Lower lobe of right lung (tissue), 2 donors: ENCODE measurements around the gene SLC7A4. TPM values are rescaled to one million over a fixed set of nuclear protein-coding genes. Genes with fewer than 3 reads are reported as not detected.

Source experiments
- ATAC-seq, 2 donors: fragments of 200-7000 bp; cut with Tn5 transposase; one replicate each; pipeline ENCODE4 v1.9.1; 2020 to 2022; ENCODE audit warnings: mild to moderate bottlenecking in 2 of 2, moderate library complexity in 2 of 2
- DNase-seq: peaks from one replicate; pipeline ENCODE4 v3.0.0-alpha.2; 2020
- H3K27ac ChIP-seq: fragments of 200-600 bp; one replicate; pipeline ENCODE4 v1.8.0; 2022
- H3K27me3 ChIP-seq: fragments of 200-600 bp; one replicate; pipeline ENCODE4 v1.8.0; 2022; ENCODE audit warnings: low read depth
- H3K36me3 ChIP-seq: fragments of 200-600 bp; one replicate; pipeline ENCODE4 v1.8.0; 2022; ENCODE audit warnings: mild to moderate bottlenecking
- H3K4me1 ChIP-seq: fragments of 200-600 bp; one replicate; pipeline ENCODE4 v1.8.0; 2022
- H3K4me3 ChIP-seq: fragments of 200-600 bp; one replicate; pipeline ENCODE4 v1.8.0; 2022; ENCODE audit warnings: mild to moderate bottlenecking
- H3K9me3 ChIP-seq: fragments of 200-600 bp; one replicate; pipeline ENCODE4 v1.8.0; 2022
- CTCF ChIP-seq: fragments of 200-600 bp; IDR thresholded peaks from one replicate; pipeline ENCODE4 v1.8.0; 2022; ENCODE audit warnings: antibody characterized with exemption, mild to moderate bottlenecking
- intact Hi-C: fragments of 100-400 bp; cut with DNase I; formaldehyde crosslinking; loops from one replicate; pipeline ENCODE4 v1.11.0; 2022
- total RNA-seq: library from RNA; stranded (reverse); fragmentation: NEBNext Ultra II Directional; extraction: Animal tissue kit (Norgen Biotek cat#: 25700); gene quantifications from one replicate; pipeline ENCODE4 v1.2.1, GENCODE V29; 2021
- donor health status: DM: no; HTN: yes; CAD: no; lungs with severe emphysema.

The SLC7A4 gene
- total RNA-seq, 1 donor from 2014 or later, result 0.47 TPM

DNA sequence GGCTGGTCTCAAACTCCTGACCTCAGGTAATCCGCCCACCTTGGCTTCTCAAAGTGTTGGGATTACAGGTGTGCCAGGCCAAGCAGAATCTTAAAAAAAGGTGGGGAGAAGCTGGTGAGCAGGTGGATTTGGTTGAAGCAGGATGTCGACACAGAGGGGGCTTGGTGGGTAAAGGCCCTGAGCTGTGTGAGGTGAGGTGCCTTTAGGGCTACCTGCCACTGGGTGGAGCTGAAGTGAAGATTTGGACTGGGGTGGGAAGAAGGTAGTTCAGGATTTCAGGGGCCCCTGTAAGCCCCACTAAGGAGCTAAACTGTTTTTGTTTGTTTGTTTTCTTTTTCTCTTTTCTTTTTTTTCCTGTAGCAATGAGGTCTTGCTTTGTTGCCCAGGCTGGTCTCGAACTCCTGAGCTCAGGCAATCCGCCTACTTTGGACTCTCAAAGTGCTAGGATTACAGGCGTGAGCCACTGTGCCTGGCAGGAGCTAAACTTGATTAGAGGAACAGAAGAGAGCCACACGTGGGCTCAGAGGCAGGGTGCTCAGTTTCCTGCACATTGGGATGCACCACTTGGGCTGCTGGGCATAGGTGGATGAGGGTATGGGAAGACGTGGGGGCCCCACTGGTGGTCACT lies 11.4 kb downstream of the SLC7A4 start:
- no peaks in the 10 kb centered on the region for H3K9me3 ChIP-seq
- no peaks in the 10 kb centered on the region for H3K27me3 ChIP-seq
- H3K4me3 ChIP-seq, result no peak overlapping the region
- no peaks in the 10 kb centered on the region for H3K36me3 ChIP-seq
- no peak for ATAC-seq
- H3K27ac ChIP-seq, result no peak overlapping the region
- intact Hi-C loops, result no loop called here
- peak; percentile 16 for TF ChIP-seq CTCF
- no peaks in the 10 kb centered on the region for H3K4me1 ChIP-seq
- DNase-seq, result no peak

DNA sequence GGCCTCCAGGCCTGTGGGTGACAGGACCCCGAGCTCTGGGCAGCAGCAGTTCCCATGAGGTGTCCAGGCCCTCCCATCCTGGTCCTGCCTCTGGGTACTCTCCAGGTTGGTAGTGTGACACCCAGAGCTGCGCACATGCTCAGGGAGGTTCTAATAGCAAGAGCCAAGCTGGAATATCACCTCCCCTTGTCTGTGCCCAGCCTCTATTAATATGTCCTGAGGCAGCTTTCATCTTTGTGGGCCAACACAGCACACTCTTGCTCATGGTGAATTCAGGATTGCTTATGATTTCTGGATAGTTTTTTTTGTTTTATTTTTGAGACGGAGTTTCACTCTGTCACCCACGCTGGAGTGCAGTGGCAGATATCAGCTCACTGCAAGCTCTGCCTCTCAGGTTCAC lies 14.0 kb downstream of the SLC7A4 start:
- H3K4me3 ChIP-seq, result no peak overlapping the region
- H3K9me3 ChIP-seq, result no peaks in the 10 kb centered on the region
- ATAC-seq, result no peak
- H3K4me1 ChIP-seq, result peaks cover 18% of the 10 kb centered on the region
- no peaks in the 10 kb centered on the region for H3K36me3 ChIP-seq
- H3K27me3 ChIP-seq, result no peaks in the 10 kb centered on the region
- no peak for DNase-seq
- TF ChIP-seq CTCF, result no peak
- intact Hi-C loops, result no loop called here
- H3K27ac ChIP-seq, result no peak overlapping the region

DNA sequence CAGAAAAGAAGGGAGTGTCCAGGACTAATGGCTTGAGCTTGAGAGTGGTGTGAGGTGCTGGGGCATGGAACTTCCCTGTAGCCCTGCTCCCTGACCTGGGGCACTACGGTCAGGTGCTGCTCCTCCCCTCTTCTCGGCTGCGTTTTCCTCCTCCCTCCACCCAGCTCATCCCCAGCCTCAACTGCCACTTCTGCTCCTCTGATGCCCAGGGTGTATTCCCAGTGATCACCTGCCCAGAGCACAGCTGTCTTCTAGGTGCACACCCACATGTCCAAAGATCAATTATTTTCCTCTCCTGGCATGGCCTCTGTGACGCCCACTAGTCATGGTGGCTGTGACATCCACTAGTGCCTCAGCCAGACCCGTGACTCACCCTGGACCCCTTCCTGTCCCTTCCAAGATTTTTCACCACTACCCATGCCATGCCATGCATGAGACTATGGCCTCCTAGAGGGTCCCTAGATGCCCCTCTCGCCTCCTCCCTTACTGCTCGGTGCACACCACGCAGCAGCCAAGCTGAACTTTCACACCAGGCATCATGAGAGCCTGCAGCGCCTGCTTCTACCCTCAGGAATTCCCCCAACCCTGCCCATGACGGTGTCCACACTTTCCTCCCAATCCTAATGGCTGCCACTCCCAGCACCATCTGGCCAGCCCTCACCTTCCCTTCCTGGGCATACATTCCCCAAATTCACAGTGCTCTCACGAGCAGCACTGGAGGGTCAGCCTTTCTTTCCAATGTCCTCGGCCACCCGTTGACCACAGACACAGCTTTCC lies 15.5 kb downstream of the SLC7A4 start:
- intact Hi-C loops, result no loop called here
- no peak for TF ChIP-seq CTCF
- Histone ChIP-seq H3K9me3 (no peaks in the 10 kb centered on the region), H3K4me1 (peaks cover 18% of the 10 kb centered on the region), H3K27ac (no peak overlapping the region), H3K27me3 (no peaks in the 10 kb centered on the region), H3K36me3 (no peaks in the 10 kb centered on the region), H3K4me3 (no peak overlapping the region)
- DNase-seq (no peak), ATAC-seq (no peak)

DNA sequence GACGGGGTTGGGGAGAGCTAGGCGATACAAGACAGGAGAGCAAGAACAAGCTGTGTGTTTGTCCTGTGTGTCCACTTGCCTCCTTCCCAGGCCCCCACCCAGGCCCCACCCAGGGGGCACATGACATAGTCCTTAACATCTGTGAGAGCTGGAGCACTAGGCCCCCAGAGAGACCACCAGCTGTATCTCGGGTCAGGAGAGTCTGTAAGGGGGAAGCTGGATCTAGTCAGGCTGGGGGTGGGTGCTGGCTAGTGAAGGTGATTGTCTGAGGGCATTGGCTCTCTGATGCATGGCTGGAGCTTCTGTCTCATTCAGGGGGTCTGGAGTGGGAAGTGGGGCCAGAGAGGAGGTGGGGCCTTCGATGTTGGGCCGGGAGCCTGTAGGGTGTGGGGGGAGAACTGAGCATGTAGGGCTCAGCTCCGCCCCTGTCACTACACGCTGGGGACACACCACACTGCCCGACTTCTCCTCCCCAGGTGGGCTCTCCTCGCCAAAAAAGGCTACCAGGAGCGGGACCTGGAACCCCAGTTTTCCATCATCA lies 16.8 kb downstream of the SLC7A4 start:
- Histone ChIP-seq H3K27me3 (no peaks in the 10 kb centered on the region), H3K4me3 (no peak overlapping the region), H3K4me1 (peaks cover 18% of the 10 kb centered on the region), H3K36me3 (no peaks in the 10 kb centered on the region), H3K27ac (peak overlapping the region; percentile 77), H3K9me3 (no peaks in the 10 kb centered on the region)
- DNase-seq (no peak), ATAC-seq (no peak)
- no peak for TF ChIP-seq CTCF
- intact Hi-C loops, result no loop called here

- Histone ChIP-seq H3K4me1 (peaks cover 18% of the 10 kb centered on the region), H3K4me3 (peak within 1 kb of the TSS; percentile 60), H3K9me3 (no peaks in the 10 kb centered on the region), H3K36me3 (no peaks in the 10 kb centered on the region), H3K27ac (peak within 1 kb of the TSS; percentile 77), H3K27me3 (no peaks in the 10 kb centered on the region)
- intact Hi-C loops, result no loop called here
- ATAC-seq (peak; percentile 38 to 55), DNase-seq (peak; percentile 53)
- TF ChIP-seq CTCF, result no peak
These were observed 17.5 kb downstream of the SLC7A4 start, which contains the start of gene P2RX6 for GRCh38 chr22:21014726-21015465. P2RX6 (plus strand) TSS chr22:21015165; CDS start chr22:21015175, 10 bp downstream.
